ENCODE measurements around the gene LRFN5.
"Not testable (repeated sequence)": the region's sequence is repeated elsewhere in the genome, so short reads cannot be mapped to it uniquely, and the experiment has no call there.

The LRFN5 gene

DNA sequence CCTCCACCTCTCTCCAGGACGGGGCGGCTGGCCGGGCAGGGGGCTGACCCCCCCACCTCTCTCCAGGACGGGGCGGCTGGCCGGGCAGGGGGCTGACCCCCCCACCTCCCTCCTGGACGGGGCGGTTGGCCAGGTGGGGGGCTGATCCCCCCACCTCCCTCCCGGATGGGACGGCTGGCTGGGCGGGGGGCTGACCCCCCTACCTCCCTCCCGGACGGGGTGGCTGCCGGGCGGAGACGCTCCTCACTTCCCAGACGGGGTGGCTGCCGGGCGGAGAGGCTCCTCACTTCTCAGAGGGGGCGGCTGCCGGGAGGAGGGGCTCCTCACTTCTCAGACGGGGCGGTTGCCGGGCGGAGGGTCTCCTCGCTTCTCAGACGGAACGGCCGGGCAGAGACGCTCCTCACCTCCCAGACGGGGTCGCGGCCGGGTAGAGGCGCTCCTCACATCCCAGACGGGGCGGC lies 67.9 kb downstream of the LRFN5 start:
- H3K9me3 ChIP-seq (ENCODE audit: control insufficient read depth in 2 of 2, low read length in 2 of 2); H3K36me3 ChIP-seq (ENCODE audit: control insufficient read depth in 2 of 2, insufficient read depth in 2 of 2, low read length in 2 of 2); H3K4me1 ChIP-seq (ENCODE audit: control insufficient read depth, insufficient read depth, low read length); H3K9ac ChIP-seq (ENCODE audit: low read length in 2 of 2); H3K4me3 ChIP-seq (ENCODE audit: low read length in 2 of 2); H3K27ac ChIP-seq (ENCODE audit: low read length); H3K27me3 ChIP-seq (ENCODE audit: control insufficient read depth in 1 of 2, insufficient read depth in 2 of 2, low read length in 2 of 2): not testable (repeated sequence)

DNA sequence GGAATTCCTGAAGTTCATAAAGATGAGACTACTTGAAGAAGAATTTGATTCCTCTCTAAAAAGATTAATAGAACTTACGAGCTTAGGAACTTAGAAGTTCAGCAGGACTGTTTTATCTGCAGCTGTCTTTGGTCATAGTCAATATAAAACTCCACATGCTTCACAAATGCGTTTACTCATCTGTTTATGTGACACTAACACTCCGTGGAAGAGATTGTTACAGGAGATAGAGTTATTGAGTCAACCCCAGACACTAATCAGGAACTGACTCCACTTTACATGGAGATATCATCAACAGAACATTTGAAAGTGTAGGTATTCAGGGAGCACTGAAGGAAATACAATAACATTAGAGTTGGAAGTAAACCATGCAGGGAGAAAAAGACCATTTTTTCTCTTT lies 92.8 kb downstream of the LRFN5 start:
- H3K9me3 ChIP-seq (ENCODE audit: control insufficient read depth in 2 of 2, low read length in 2 of 2), result no peaks in the 10 kb centered on the region
- no peak overlapping the region for H3K9ac ChIP-seq (ENCODE audit: low read length in 2 of 2)
- H3K4me3 ChIP-seq (ENCODE audit: low read length in 2 of 2), result no peak overlapping the region
- no peaks in the 10 kb centered on the region for H3K4me1 ChIP-seq (ENCODE audit: control insufficient read depth, insufficient read depth, low read length)
- no peaks in the 10 kb centered on the region for H3K36me3 ChIP-seq (ENCODE audit: control insufficient read depth in 2 of 2, insufficient read depth in 2 of 2, low read length in 2 of 2)
- no peak overlapping the region for H3K27ac ChIP-seq (ENCODE audit: low read length)
- H3K27me3 ChIP-seq (ENCODE audit: control insufficient read depth in 1 of 2, insufficient read depth in 2 of 2, low read length in 2 of 2), result no peaks in the 10 kb centered on the region

DNA sequence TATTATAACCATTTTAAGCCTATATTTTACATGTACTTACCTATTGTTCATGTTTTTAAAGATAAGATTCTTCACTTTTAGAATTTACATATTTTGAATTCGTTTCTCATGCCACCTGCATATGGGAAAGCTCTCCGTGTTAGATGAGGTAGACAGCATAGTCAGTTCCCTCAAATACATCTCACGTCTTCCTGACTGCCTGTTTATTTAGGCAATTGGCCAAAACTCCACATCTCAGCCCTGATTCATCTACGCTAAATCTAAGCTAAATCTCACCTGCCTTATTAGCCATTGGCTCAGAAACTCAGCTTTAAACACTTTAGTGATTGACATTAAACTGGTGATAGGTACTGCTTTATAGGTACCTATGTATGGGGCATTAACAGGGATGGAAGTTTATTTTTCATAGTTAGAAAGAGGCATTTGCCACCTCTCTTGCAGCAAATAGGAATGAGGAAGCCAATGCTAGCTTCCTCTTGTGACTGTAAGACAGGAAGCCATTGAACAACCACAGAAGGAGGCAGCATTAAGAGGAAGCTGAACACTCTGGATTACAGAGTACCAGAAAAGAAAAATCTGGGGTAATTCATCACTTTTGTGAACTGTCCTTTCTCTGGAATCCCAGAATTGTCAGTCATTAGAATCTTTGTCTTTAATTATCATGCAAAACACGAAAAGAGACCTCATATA lies 111.9 kb downstream of the LRFN5 start:
- Histone ChIP-seq H3K9ac (ENCODE audit: low read length in 2 of 2) (no peak overlapping the region), H3K36me3 (ENCODE audit: control insufficient read depth in 2 of 2, insufficient read depth in 2 of 2, low read length in 2 of 2) (no peaks in the 10 kb centered on the region), H3K27ac (ENCODE audit: low read length) (no peak overlapping the region), H3K9me3 (ENCODE audit: control insufficient read depth in 2 of 2, low read length in 2 of 2) (no peaks in the 10 kb centered on the region), H3K27me3 (ENCODE audit: control insufficient read depth in 1 of 2, insufficient read depth in 2 of 2, low read length in 2 of 2) (no peaks in the 10 kb centered on the region), H3K4me1 (ENCODE audit: control insufficient read depth, insufficient read depth, low read length) (no peaks in the 10 kb centered on the region), H3K4me3 (ENCODE audit: low read length in 2 of 2) (no peak overlapping the region)

DNA sequence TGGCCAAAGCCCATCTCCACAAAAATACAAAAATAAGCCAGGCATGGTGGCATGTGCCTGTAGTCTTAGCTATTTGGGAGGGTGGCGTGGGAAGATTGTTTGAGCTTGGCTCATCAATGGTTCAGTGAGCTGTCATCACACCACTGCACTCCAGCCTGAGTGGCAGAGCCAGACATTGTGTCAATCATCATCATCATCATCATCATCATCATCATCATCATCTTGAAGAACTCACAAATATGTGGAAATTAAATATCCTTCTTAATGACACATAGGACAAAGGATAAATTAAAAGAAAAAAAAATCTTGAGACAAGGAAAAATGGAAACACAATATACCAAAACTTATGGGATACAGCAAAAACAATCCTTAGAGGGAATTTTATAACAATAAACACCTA lies 132.5 kb downstream of the LRFN5 start:
- Histone ChIP-seq H3K27ac (ENCODE audit: low read length) (no peak overlapping the region), H3K9ac (ENCODE audit: low read length in 2 of 2) (no peak overlapping the region), H3K36me3 (ENCODE audit: control insufficient read depth in 2 of 2, insufficient read depth in 2 of 2, low read length in 2 of 2) (no peaks in the 10 kb centered on the region), H3K4me1 (ENCODE audit: control insufficient read depth, insufficient read depth, low read length) (no peaks in the 10 kb centered on the region), H3K4me3 (ENCODE audit: low read length in 2 of 2) (no peak overlapping the region), H3K27me3 (ENCODE audit: control insufficient read depth in 1 of 2, insufficient read depth in 2 of 2, low read length in 2 of 2) (no peaks in the 10 kb centered on the region), H3K9me3 (ENCODE audit: control insufficient read depth in 2 of 2, low read length in 2 of 2) (no peaks in the 10 kb centered on the region)

DNA sequence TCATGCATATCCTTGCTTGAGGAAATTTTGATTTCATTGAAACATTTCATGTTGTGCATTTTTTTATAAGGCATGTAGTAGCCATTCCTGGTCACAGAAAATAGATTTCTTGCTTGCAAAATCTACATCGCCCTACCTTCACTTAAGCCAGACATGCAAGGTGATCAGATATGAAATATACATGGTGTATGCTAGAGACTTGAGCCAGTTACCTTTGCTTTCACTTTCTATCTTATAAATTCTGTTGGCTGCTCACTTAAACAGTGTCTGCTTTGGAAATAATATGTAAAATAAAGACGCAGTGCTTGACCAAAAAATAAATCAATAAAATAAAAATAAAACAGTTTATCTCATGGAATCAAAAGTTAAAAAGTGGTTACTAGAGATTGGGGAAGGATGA lies 136.5 kb downstream of the LRFN5 start:
- H3K36me3 ChIP-seq (ENCODE audit: control insufficient read depth in 2 of 2, insufficient read depth in 2 of 2, low read length in 2 of 2), result no peaks in the 10 kb centered on the region
- H3K9me3 ChIP-seq (ENCODE audit: control insufficient read depth in 2 of 2, low read length in 2 of 2), result no peaks in the 10 kb centered on the region
- H3K27ac ChIP-seq (ENCODE audit: low read length), result no peak overlapping the region
- H3K9ac ChIP-seq (ENCODE audit: low read length in 2 of 2), result no peak overlapping the region
- H3K27me3 ChIP-seq (ENCODE audit: control insufficient read depth in 1 of 2, insufficient read depth in 2 of 2, low read length in 2 of 2), result no peaks in the 10 kb centered on the region
- H3K4me3 ChIP-seq (ENCODE audit: low read length in 2 of 2), result no peak overlapping the region
- H3K4me1 ChIP-seq (ENCODE audit: control insufficient read depth, insufficient read depth, low read length), result no peaks in the 10 kb centered on the region

DNA sequence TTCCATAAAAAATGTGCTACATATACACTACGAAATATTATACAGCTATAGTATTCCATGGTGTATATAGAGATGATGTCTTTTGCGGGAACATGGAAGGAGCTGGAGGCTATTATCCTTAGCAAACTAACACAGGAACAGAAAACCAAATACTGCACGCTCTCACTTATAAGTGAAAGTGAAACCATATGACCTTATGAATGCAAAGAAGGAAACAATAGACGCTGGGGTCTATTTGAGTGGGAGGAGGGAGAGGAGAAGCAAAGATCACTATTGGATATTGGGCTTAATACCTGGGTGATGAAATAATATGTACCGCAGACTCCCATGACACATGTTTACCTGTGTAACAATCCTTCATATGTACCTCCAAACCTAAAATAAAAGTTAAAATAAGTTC lies 142.8 kb downstream of the LRFN5 start:
- no peaks in the 10 kb centered on the region for H3K27me3 ChIP-seq (ENCODE audit: control insufficient read depth in 1 of 2, insufficient read depth in 2 of 2, low read length in 2 of 2)
- H3K36me3 ChIP-seq (ENCODE audit: control insufficient read depth in 2 of 2, insufficient read depth in 2 of 2, low read length in 2 of 2), result no peaks in the 10 kb centered on the region
- no peak overlapping the region for H3K27ac ChIP-seq (ENCODE audit: low read length)
- no peak overlapping the region for H3K9ac ChIP-seq (ENCODE audit: low read length in 2 of 2)
- no peaks in the 10 kb centered on the region for H3K9me3 ChIP-seq (ENCODE audit: control insufficient read depth in 2 of 2, low read length in 2 of 2)
- peak overlapping the region; percentile 49 to 62 for H3K4me3 ChIP-seq (ENCODE audit: low read length in 2 of 2)
- no peaks in the 10 kb centered on the region for H3K4me1 ChIP-seq (ENCODE audit: control insufficient read depth, insufficient read depth, low read length)

DNA sequence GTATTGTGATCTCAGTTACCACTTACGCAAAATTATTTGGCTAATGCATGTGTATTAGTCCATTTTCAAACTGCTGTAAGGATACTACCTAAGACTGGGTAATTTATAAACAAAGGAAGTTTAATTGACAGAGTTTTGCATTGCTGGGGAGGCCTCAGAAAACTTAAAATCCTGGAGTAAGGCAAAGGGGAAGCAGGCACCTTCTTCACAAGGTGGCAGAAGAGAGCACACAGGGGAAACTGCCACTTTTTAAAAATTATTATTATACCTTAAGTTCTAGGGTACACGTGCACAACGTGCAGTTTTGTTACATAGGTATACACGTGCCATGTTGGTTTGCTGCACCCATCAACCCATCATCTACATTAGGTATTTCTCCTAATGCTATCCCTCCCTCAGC lies 143.9 kb downstream of the LRFN5 start:
- H3K27me3 ChIP-seq (ENCODE audit: control insufficient read depth in 1 of 2, insufficient read depth in 2 of 2, low read length in 2 of 2); H3K9me3 ChIP-seq (ENCODE audit: control insufficient read depth in 2 of 2, low read length in 2 of 2); H3K27ac ChIP-seq (ENCODE audit: low read length); H3K4me3 ChIP-seq (ENCODE audit: low read length in 2 of 2); H3K9ac ChIP-seq (ENCODE audit: low read length in 2 of 2); H3K4me1 ChIP-seq (ENCODE audit: control insufficient read depth, insufficient read depth, low read length); H3K36me3 ChIP-seq (ENCODE audit: control insufficient read depth in 2 of 2, insufficient read depth in 2 of 2, low read length in 2 of 2): not testable (repeated sequence)

DNA sequence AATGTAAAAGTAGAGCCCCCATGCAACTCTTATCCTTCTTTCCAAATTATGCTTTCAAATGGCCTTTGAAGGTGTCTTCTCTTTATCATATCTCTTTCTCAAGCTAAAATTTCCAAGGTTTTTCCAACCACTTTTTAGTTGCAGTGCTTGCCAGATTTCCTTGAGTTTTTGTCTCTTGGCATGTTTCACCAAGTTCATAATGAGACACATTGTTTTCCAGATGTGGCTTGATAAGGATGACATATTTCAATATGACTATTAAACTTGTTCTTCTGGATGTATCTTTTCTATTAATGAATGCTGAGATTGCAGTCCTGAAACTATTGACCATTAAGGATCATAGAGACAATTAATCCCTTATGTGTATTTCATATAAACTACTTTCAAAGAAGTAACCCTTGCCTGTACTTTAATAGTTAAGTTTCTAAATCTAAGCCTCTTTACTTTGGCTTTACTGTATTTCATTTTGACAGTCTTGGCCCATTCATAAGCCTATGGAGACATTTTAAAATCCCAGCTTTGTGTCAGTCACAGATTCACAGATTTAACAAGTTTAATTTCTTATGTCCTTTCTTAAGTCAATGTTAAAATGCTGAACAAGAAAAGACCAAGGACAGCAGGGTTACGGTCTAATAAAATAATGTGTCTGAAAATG lies 151.5 kb downstream of the LRFN5 start:
- H3K9ac ChIP-seq (ENCODE audit: low read length in 2 of 2), result no peak overlapping the region
- H3K36me3 ChIP-seq (ENCODE audit: control insufficient read depth in 2 of 2, insufficient read depth in 2 of 2, low read length in 2 of 2), result no peaks in the 10 kb centered on the region
- no peaks in the 10 kb centered on the region for H3K9me3 ChIP-seq (ENCODE audit: control insufficient read depth in 2 of 2, low read length in 2 of 2)
- no peaks in the 10 kb centered on the region for H3K27me3 ChIP-seq (ENCODE audit: control insufficient read depth in 1 of 2, insufficient read depth in 2 of 2, low read length in 2 of 2)
- no peak overlapping the region for H3K27ac ChIP-seq (ENCODE audit: low read length)
- no peaks in the 10 kb centered on the region for H3K4me1 ChIP-seq (ENCODE audit: control insufficient read depth, insufficient read depth, low read length)
- H3K4me3 ChIP-seq (ENCODE audit: low read length in 2 of 2), result no peak overlapping the region

DNA sequence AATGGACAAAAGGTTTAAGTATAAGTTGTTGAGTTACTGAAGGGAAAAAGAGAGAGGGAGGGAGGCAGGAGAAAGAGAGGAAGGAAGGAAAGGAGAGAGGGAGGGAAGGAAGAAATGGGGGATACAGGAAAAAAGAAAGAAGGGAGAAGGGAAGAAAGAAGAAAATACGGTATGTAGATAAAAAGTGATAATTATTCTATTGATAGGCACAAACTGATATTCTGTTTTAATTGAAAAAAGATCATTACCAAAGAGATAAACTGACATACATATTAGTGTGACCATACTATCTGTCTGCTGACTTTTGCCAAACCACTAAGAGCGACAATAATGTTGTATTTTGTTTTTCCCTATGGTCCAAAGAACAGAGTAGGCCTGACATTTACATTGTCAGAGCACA lies 154.5 kb downstream of the LRFN5 start:
- H3K27me3 ChIP-seq (ENCODE audit: control insufficient read depth in 1 of 2, insufficient read depth in 2 of 2, low read length in 2 of 2), result no peaks in the 10 kb centered on the region
- H3K9ac ChIP-seq (ENCODE audit: low read length in 2 of 2), result no peak overlapping the region
- H3K4me1 ChIP-seq (ENCODE audit: control insufficient read depth, insufficient read depth, low read length), result no peaks in the 10 kb centered on the region
- no peaks in the 10 kb centered on the region for H3K9me3 ChIP-seq (ENCODE audit: control insufficient read depth in 2 of 2, low read length in 2 of 2)
- H3K4me3 ChIP-seq (ENCODE audit: low read length in 2 of 2), result no peak overlapping the region
- H3K36me3 ChIP-seq (ENCODE audit: control insufficient read depth in 2 of 2, insufficient read depth in 2 of 2, low read length in 2 of 2), result no peaks in the 10 kb centered on the region
- H3K27ac ChIP-seq (ENCODE audit: low read length), result no peak overlapping the region

DNA sequence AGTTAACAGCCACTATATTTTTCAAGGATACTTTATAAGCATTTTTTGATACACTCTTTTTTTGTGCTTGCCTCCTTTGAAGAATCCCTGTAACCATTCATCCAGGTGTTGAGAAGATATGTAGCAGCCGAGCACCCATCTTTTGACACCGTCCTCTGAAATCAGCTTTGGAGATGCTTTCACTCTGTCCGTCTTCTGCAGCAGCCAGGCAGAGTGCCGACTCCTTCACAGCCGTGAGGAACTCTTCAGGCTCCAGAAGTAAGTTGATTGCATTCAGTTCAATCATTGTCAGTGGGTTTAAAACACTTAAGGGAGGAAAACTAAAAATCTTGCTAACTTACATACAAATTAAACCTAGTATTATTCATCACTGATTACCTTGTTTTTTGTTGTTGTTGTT lies 160.1 kb downstream of the LRFN5 start:
- no peaks in the 10 kb centered on the region for H3K9me3 ChIP-seq (ENCODE audit: control insufficient read depth in 2 of 2, low read length in 2 of 2)
- H3K4me1 ChIP-seq (ENCODE audit: control insufficient read depth, insufficient read depth, low read length), result no peaks in the 10 kb centered on the region
- no peak overlapping the region for H3K27ac ChIP-seq (ENCODE audit: low read length)
- H3K4me3 ChIP-seq (ENCODE audit: low read length in 2 of 2), result no peak overlapping the region
- H3K27me3 ChIP-seq (ENCODE audit: control insufficient read depth in 1 of 2, insufficient read depth in 2 of 2, low read length in 2 of 2), result no peaks in the 10 kb centered on the region
- no peak overlapping the region for H3K9ac ChIP-seq (ENCODE audit: low read length in 2 of 2)
- no peaks in the 10 kb centered on the region for H3K36me3 ChIP-seq (ENCODE audit: control insufficient read depth in 2 of 2, insufficient read depth in 2 of 2, low read length in 2 of 2)

DNA sequence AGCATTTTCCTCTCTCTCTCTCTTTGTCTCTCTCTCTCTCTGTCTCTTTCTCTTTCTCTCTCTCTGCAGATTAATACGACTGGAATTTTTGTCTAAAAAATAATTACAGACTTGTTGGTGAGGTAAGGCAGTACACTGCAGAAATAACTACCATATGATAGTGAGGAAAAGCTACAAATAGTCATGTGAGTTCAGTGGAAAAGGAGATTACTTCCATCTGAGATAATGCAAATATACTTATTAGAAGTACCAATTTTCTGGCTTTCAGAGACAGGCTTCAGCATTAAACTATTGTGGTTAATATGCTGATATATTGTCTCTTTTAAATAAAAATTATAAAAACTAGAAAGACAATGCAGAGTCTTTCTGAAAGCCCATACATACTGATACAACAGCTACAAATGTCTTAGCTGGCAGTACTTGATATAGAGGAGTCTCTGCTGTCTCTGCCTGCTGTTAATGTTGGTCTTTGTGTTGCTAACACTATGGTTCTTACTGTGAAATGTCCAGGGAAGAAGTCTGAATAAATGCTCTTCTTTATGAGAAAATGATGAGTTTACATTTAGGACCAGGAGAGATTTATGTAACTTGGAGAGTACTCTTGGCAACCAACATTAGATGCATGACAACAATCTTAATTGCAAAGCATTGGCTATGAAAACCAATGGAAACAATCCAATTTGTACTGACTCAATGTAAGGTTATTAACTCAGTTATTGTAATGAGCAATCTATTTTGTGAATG lies 167.0 kb downstream of the LRFN5 start:
- Histone ChIP-seq H3K27me3 (ENCODE audit: control insufficient read depth in 1 of 2, insufficient read depth in 2 of 2, low read length in 2 of 2) (no peaks in the 10 kb centered on the region), H3K9me3 (ENCODE audit: control insufficient read depth in 2 of 2, low read length in 2 of 2) (no peaks in the 10 kb centered on the region), H3K9ac (ENCODE audit: low read length in 2 of 2) (no peak overlapping the region), H3K4me3 (ENCODE audit: low read length in 2 of 2) (no peak overlapping the region), H3K27ac (ENCODE audit: low read length) (no peak overlapping the region), H3K4me1 (ENCODE audit: control insufficient read depth, insufficient read depth, low read length) (no peaks in the 10 kb centered on the region), H3K36me3 (ENCODE audit: control insufficient read depth in 2 of 2, insufficient read depth in 2 of 2, low read length in 2 of 2) (no peaks in the 10 kb centered on the region)

All from stomach smooth muscle (tissue), 2 donors.